Stimulated activated CD8-positive, alpha-beta memory T cell treated with anti-CD3 and anti-CD28 coated beads, Interleukin-4, amount 100 ng/mL, for 48 hours (primary cell): Measurements from ENCODE around the gene BMI1.
"Not testable (repeated sequence)": the region's sequence is repeated elsewhere in the genome, so short reads cannot be mapped to it uniquely, and the experiment has no call there.

Experiments used
- DNase-seq: peaks from one replicate; pipeline ENCODE4 v3.0.0-alpha.2; 2020

BMI1 gene

GRCh38 chr10:22340329-22341189, 19.7 kb downstream of the BMI1 start:
- DNase-seq: peak; percentile 74

GRCh38 chr10:22341190-22341925, 20.5 kb downstream of the BMI1 start:
- DNase-seq: no peak

GRCh38 chr10:22341926-22342196, 21.0 kb downstream of the BMI1 start:
- DNase-seq: no peak

- DNase-seq: no peak
These were observed 21.5 kb downstream of the BMI1 start for GRCh38 chr10:22342421-22342820.

GRCh38 chr10:22343731-22344130, 22.8 kb downstream of the BMI1 start:
- no peak for DNase-seq

- DNase-seq: no peak
These were observed 23.4 kb downstream of the BMI1 start for GRCh38 chr10:22344249-22344648.

- DNase-seq: no peak
These were observed 23.9 kb downstream of the BMI1 start for GRCh38 chr10:22344781-22345300.

GRCh38 chr10:22345301-22346095, 24.6 kb downstream of the BMI1 start, which contains the start of gene SPAG6:
TSS of gene SPAG6 (plus strand) at chr10:22345496. CDS start at chr10:22345612, 116 bp downstream.
- DNase-seq: peak; percentile 73

- no peak for DNase-seq
These were observed 25.3 kb downstream of the BMI1 start for GRCh38 chr10:22346096-22346661.

- no peak for DNase-seq
These were observed 28.9 kb downstream of the BMI1 start for GRCh38 chr10:22349755-22350154.

GRCh38 chr10:22351131-22351703, 30.3 kb downstream of the BMI1 start:
- no peak for DNase-seq

GRCh38 chr10:22356324-22356873, 35.5 kb downstream of the BMI1 start:
- DNase-seq: no peak

GRCh38 chr10:22357770-22358169, 36.9 kb downstream of the BMI1 start:
- DNase-seq: not testable (repeated sequence)

GRCh38 chr10:22363305-22363704, 42.4 kb downstream of the BMI1 start:
- no peak for DNase-seq

GRCh38 chr10:22364407-22365140, 43.7 kb downstream of the BMI1 start:
- DNase-seq: no peak

- DNase-seq: no peak
These were observed 44.3 kb downstream of the BMI1 start for GRCh38 chr10:22365233-22365632.

GRCh38 chr10:22365644-22366434, 44.9 kb downstream of the BMI1 start:
- DNase-seq: no peak

GRCh38 chr10:22366435-22366703, 45.5 kb downstream of the BMI1 start:
- no peak for DNase-seq

- DNase-seq: no peak
These were observed 45.9 kb downstream of the BMI1 start for GRCh38 chr10:22366771-22367170.

GRCh38 chr10:22367471-22367870, 46.6 kb downstream of the BMI1 start:
- no peak for DNase-seq

GRCh38 chr10:22368402-22368801, 47.5 kb downstream of the BMI1 start:
- DNase-seq: no peak
